Liver (tissue), 9 donors: ENCODE data around the gene TET3. TPM values are rescaled to one million over a fixed set of nuclear protein-coding genes. Genes with fewer than 3 reads are reported as not detected.

Experiments
- DNase-seq: peaks from one replicate; pipeline ENCODE4 v3.0.0-alpha.2; 2017; ENCODE audit warnings: low spot score
- H3K27ac ChIP-seq, 2 donors: one replicate each; pipeline ENCODE4 v1.7.0; 2013; ENCODE audit warnings: inconsistent platforms in 2 of 2, low read length in 2 of 2, control low read depth in 1 of 2, low read depth in 1 of 2, mild to moderate bottlenecking in 1 of 2
- H3K27me3 ChIP-seq, 4 donors: one replicate each; pipeline versions ENCODE4 v1.6.1 to v1.7.0; 2013; ENCODE audit warnings: low read length in 3 of 4, inconsistent platforms in 1 of 4, mild to moderate bottlenecking in 1 of 4, moderate library complexity in 1 of 4; ENCODE audit not compliant: control insufficient read depth in 4 of 4, insufficient read depth in 4 of 4
- H3K36me3 ChIP-seq, 4 donors: one replicate each; pipeline versions ENCODE4 v1.6.1 to v1.7.0; 2013; ENCODE audit warnings: low read length in 3 of 4, mild to moderate bottlenecking in 3 of 4, low read depth in 1 of 4, moderate library complexity in 1 of 4; ENCODE audit not compliant: control insufficient read depth in 4 of 4, insufficient read depth in 3 of 4
- H3K4me1 ChIP-seq, 4 donors: one replicate each; pipeline versions ENCODE4 v1.6.1 to v1.7.0; 2013; ENCODE audit warnings: low read length in 3 of 4, mild to moderate bottlenecking in 3 of 4, moderate library complexity in 1 of 4; ENCODE audit not compliant: control insufficient read depth in 4 of 4, insufficient read depth in 4 of 4
- H3K4me3 ChIP-seq, 3 donors: one replicate each; pipeline versions ENCODE4 v1.6.1 to v1.7.0; 2013; ENCODE audit warnings: low read length in 3 of 3, control low read depth in 1 of 3, low read depth in 1 of 3, mild to moderate bottlenecking in 1 of 3
- H3K9ac ChIP-seq, 2 donors: one replicate each; pipeline ENCODE4 v1.7.0; 2013; ENCODE audit warnings: low read length in 2 of 2, mild to moderate bottlenecking in 2 of 2, moderate library complexity in 2 of 2, control low read depth in 1 of 2, low read depth in 1 of 2
- H3K9me3 ChIP-seq, 4 donors: one replicate each; pipeline versions ENCODE4 v1.6.1 to v1.7.0; 2013; ENCODE audit warnings: low read length in 3 of 4; ENCODE audit not compliant: control insufficient read depth in 4 of 4
- ATF3 ChIP-seq: IDR thresholded peaks from 2 replicates; pipeline ENCODE4 v1.6.1; 2016; ENCODE audit warnings: antibody characterized with exemption
- CTCF ChIP-seq: fragments of 150-350 bp; IDR thresholded peaks from 2 replicates; pipeline ENCODE4 v1.5.1; 2017; ENCODE audit warnings: improper control_type of control experiment, low read depth, low read length; ENCODE audit not compliant: missing input control
- EGR1 ChIP-seq, 2 donors: IDR thresholded peaks; 2 replicates each; pipeline ENCODE4 v1.6.1; 2016 to 2018; ENCODE audit warnings: antibody characterized with exemption in 2 of 2, low read depth in 2 of 2
- FOXA1 ChIP-seq: IDR thresholded peaks from 2 replicates; pipeline ENCODE4 v1.6.1; 2016; ENCODE audit warnings: antibody characterized with exemption
- GABPA ChIP-seq, 2 donors: IDR thresholded peaks in 1 of 2; conservative IDR thresholded peaks in 1 of 2; 2 replicates each; pipeline ENCODE4 v1.6.1; 2016; ENCODE audit warnings: antibody characterized with exemption in 2 of 2, mild to moderate bottlenecking in 1 of 2, moderate library complexity in 1 of 2
- HNF4A ChIP-seq, 2 donors: conservative IDR thresholded peaks; 2 replicates each; pipeline ENCODE4 v1.6.1; 2016; ENCODE audit warnings: antibody characterized with exemption in 2 of 2, mild to moderate bottlenecking in 2 of 2
- HNF4G ChIP-seq: IDR thresholded peaks from 2 replicates; pipeline ENCODE4 v1.6.1; 2016; ENCODE audit warnings: antibody characterized with exemption
- JUND ChIP-seq, 2 donors: IDR thresholded peaks; 2 replicates each; pipeline ENCODE4 v1.6.1; 2016; ENCODE audit warnings: antibody characterized with exemption in 2 of 2
- MAX ChIP-seq: IDR thresholded peaks from 2 replicates; pipeline ENCODE4 v1.6.1; 2016; ENCODE audit warnings: antibody characterized with exemption
- NR2F2 ChIP-seq: IDR thresholded peaks from 2 replicates; pipeline ENCODE4 v1.6.1; 2016; ENCODE audit warnings: antibody characterized with exemption
- RAD21 ChIP-seq, 2 donors: IDR thresholded peaks; 2 replicates each; pipeline ENCODE4 v1.6.1; 2016; ENCODE audit warnings: antibody characterized with exemption in 2 of 2, mild to moderate bottlenecking in 2 of 2
- REST ChIP-seq: IDR thresholded peaks from 2 replicates; pipeline ENCODE4 v1.6.1; 2016; ENCODE audit warnings: antibody characterized with exemption, mild to moderate bottlenecking
- RXRA ChIP-seq, 2 donors: IDR thresholded peaks; 2 replicates each; pipeline ENCODE4 v1.6.1; 2017 to 2018; ENCODE audit warnings: antibody characterized with exemption in 2 of 2, mild to moderate bottlenecking in 1 of 2
- SP1 ChIP-seq: IDR thresholded peaks from 2 replicates; pipeline ENCODE4 v1.6.1; 2018; ENCODE audit warnings: antibody characterized with exemption, mild to moderate bottlenecking
- YY1 ChIP-seq: IDR thresholded peaks from 2 replicates; pipeline ENCODE4 v1.6.1; 2016; ENCODE audit warnings: antibody characterized with exemption, mild to moderate bottlenecking
- ZBTB33 ChIP-seq: IDR thresholded peaks from 2 replicates; pipeline ENCODE4 v1.6.1; 2016; ENCODE audit warnings: antibody characterized with exemption
- WGBS: extraction: QIAGEN DNeasy Blood & Tissue Kit; methylation state at CpG from one replicate; pipeline ENCODE4 v1.1.7; 2013; 5-methylcytosine and 5-hydroxymethylcytosine counted together
- polyA plus RNA-seq, 2 donors: library from polyadenylated mRNA; stranded (reverse) in 1 of 2; unstranded in 1 of 2; fragments of 200-250 nt in 1 of 2; fragments of >200 nt in 1 of 2; fragmentation: Nextera tagmentation in 1 of 2; extraction: Ambion mirVana in 1 of 2; gene quantifications; one replicate each; pipeline versions ENCODE4 v1.2.1 to v1.2.3, GENCODE V29; 2013 to 2015
- total RNA-seq, 2 donors: library from RNA; depleted of rRNA; stranded (reverse); fragments of >200 nt; gene quantifications; one replicate each; pipeline ENCODE4 v1.2.3, GENCODE V29; 2014
- donor health status: healthy.
- donor health status: healthy.
- donor health status: healthy.
- donor health status: healthy.
- donor health status: healthy.

Gene TET3
- total and polyA plus RNA-seq, 4 donors: 0.89 to 16.2 (median 3.2) TPM

- H3K4me1 ChIP-seq: peaks cover 7 to 31% (median 25%) of the 10 kb centered on the region in 4 donors
- no peak overlapping the region for H3K4me3 ChIP-seq
- no peak overlapping the region for H3K27ac ChIP-seq
- H3K27me3 ChIP-seq: peaks cover 0 to 3% (median 0%) of the 10 kb centered on the region in 4 donors
- WGBS: 40% methylated on average over 5 of the region's 5 CpGs
- no peak for TF ChIP-seq MAX
- no peak for TF ChIP-seq HNF4A (conservative IDR thresholded peaks at IDR 0.05)
- no peak for TF ChIP-seq SP1
- TF ChIP-seq NR2F2: no peak
- no peak for TF ChIP-seq GABPA (IDR thresholded peaks at IDR 0.05 in 1 of 2, conservative IDR thresholded peaks at IDR 0.05 in 1 of 2)
- TF ChIP-seq RXRA (IDR thresholded peaks at IDR 0.05): no peak
- no peak for TF ChIP-seq CTCF
- no peak for TF ChIP-seq YY1
- TF ChIP-seq HNF4G: no peak
- no peak for TF ChIP-seq ATF3
- TF ChIP-seq RAD21 (IDR thresholded peaks at IDR 0.05): no peak
- TF ChIP-seq REST: no peak
- no peak for TF ChIP-seq EGR1 (IDR thresholded peaks at IDR 0.05; ENCODE audit: low read depth in 2 of 2)
- no peak for TF ChIP-seq FOXA1
- no peak for TF ChIP-seq JUND (IDR thresholded peaks at IDR 0.05)
- no peak for TF ChIP-seq ZBTB33
- no peak overlapping the region for H3K9ac ChIP-seq
- no peak for DNase-seq
- no peaks in the 10 kb centered on the region for H3K36me3 ChIP-seq
- no peaks in the 10 kb centered on the region for H3K9me3 ChIP-seq
Measured at GRCh38 chr2:73979021-73979420, 5.7 kb upstream of the TET3 start.

- Histone ChIP-seq H3K27ac (no peak overlapping the region), H3K9me3 (no peaks in the 10 kb centered on the region), H3K27me3 (peaks cover 0 to 3% (median 0%) of the 10 kb centered on the region in 4 donors), H3K4me3 (no peak overlapping the region), H3K4me1 (peaks cover 7 to 34% (median 26%) of the 10 kb centered on the region in 4 donors), H3K36me3 (no peaks in the 10 kb centered on the region), H3K9ac (no peak overlapping the region)
- DNase-seq: no peak
- 43% methylated on average over 3 of the region's 3 CpGs for WGBS
- TF ChIP-seq SP1: no peak
- TF ChIP-seq FOXA1: no peak
- no peak for TF ChIP-seq RAD21 (IDR thresholded peaks at IDR 0.05)
- TF ChIP-seq GABPA (IDR thresholded peaks at IDR 0.05 in 1 of 2, conservative IDR thresholded peaks at IDR 0.05 in 1 of 2): no peak
- no peak for TF ChIP-seq JUND (IDR thresholded peaks at IDR 0.05)
- no peak for TF ChIP-seq CTCF
- TF ChIP-seq EGR1 (IDR thresholded peaks at IDR 0.05; ENCODE audit: low read depth in 2 of 2): no peak
- TF ChIP-seq YY1: no peak
- no peak for TF ChIP-seq ZBTB33
Measured at GRCh38 chr2:73979686-73980085, 5.0 kb upstream of the TET3 start.
